Activated T-cell treated with anti-CD3 and anti-CD28 coated beads for 1 hour (primary cell): ENCODE measurements around the gene ANKRD42.
A peak's percentile ranks its signal among the peaks of the same experiment; 100 is the strongest.
"Not testable (repeated sequence)": the region's sequence is repeated elsewhere in the genome, so short reads cannot be mapped to it uniquely, and the experiment has no call there.

Experiments
- DNase-seq: peaks from one replicate; pipeline ENCODE4 v3.0.0-alpha.2; 2020; ENCODE audit warnings: low read depth

The ANKRD42 gene

GRCh38 chr11:83174008-83174407, 19.5 kb upstream of the ANKRD42 start:
- DNase-seq: no peak

- DNase-seq: no peak
These were observed 17.7 kb upstream of the ANKRD42 start for GRCh38 chr11:83175815-83176214.

GRCh38 chr11:83181815-83182214, 11.7 kb upstream of the ANKRD42 start:
- DNase-seq: no peak

GRCh38 chr11:83185767-83186166, 7.7 kb upstream of the ANKRD42 start:
- DNase-seq: no peak

GRCh38 chr11:83187465-83187864, 6.0 kb upstream of the ANKRD42 start:
- no peak for DNase-seq

GRCh38 chr11:83191491-83191890, 2.0 kb upstream of the ANKRD42 start:
- DNase-seq: no peak

- DNase-seq: no peak
These were observed 1.5 kb upstream of the ANKRD42 start for GRCh38 chr11:83191986-83192385.

- no peak for DNase-seq
These were observed 786 bp upstream of the ANKRD42 start for GRCh38 chr11:83192606-83193245.

- peak; percentile 39 for DNase-seq
These were observed 1.0 kb downstream of the ANKRD42 start for GRCh38 chr11:83194281-83195142.

- no peak for DNase-seq
These were observed 1.6 kb downstream of the ANKRD42 start for GRCh38 chr11:83195143-83195466.

GRCh38 chr11:83195649-83196048, 2.1 kb downstream of the ANKRD42 start:
- no peak for DNase-seq

GRCh38 chr11:83200035-83200434, 6.5 kb downstream of the ANKRD42 start:
- DNase-seq: no peak

GRCh38 chr11:83205608-83206185, 12.2 kb downstream of the ANKRD42 start:
- no peak for DNase-seq

- DNase-seq: no peak
These were observed 12.7 kb downstream of the ANKRD42 start for GRCh38 chr11:83206221-83206620.

GRCh38 chr11:83206771-83207382, 13.4 kb downstream of the ANKRD42 start:
- not testable (repeated sequence) for DNase-seq

GRCh38 chr11:83219095-83219494, 25.6 kb downstream of the ANKRD42 start:
- no peak for DNase-seq

- DNase-seq: no peak
These were observed 26.7 kb downstream of the ANKRD42 start for GRCh38 chr11:83220260-83220659.

GRCh38 chr11:83221694-83222093, 28.2 kb downstream of the ANKRD42 start:
- no peak for DNase-seq

- DNase-seq: no peak
These were observed 29.0 kb downstream of the ANKRD42 start for GRCh38 chr11:83222499-83222898.

GRCh38 chr11:83223457-83223856, 29.9 kb downstream of the ANKRD42 start:
- DNase-seq: no peak

- no peak for DNase-seq
These were observed 42.3 kb downstream of the ANKRD42 start for GRCh38 chr11:83235825-83236224.

GRCh38 chr11:83238111-83238510, 44.6 kb downstream of the ANKRD42 start:
- no peak for DNase-seq
